Stimulated activated CD8-positive, alpha-beta memory T cell treated with anti-CD3 and anti-CD28 coated beads, Interleukin-4, amount 100 ng/mL, for 24 hours (primary cell): Measurements from ENCODE around the gene RUNX3.
"Not testable (repeated sequence)": the region's sequence is repeated elsewhere in the genome, so short reads cannot be mapped to it uniquely, and the experiment has no call there.

Experiments
- DNase-seq: peaks from one replicate; pipeline ENCODE4 v3.0.0-alpha.2; 2020; ENCODE audit warnings: low read depth

The RUNX3 gene

DNA sequence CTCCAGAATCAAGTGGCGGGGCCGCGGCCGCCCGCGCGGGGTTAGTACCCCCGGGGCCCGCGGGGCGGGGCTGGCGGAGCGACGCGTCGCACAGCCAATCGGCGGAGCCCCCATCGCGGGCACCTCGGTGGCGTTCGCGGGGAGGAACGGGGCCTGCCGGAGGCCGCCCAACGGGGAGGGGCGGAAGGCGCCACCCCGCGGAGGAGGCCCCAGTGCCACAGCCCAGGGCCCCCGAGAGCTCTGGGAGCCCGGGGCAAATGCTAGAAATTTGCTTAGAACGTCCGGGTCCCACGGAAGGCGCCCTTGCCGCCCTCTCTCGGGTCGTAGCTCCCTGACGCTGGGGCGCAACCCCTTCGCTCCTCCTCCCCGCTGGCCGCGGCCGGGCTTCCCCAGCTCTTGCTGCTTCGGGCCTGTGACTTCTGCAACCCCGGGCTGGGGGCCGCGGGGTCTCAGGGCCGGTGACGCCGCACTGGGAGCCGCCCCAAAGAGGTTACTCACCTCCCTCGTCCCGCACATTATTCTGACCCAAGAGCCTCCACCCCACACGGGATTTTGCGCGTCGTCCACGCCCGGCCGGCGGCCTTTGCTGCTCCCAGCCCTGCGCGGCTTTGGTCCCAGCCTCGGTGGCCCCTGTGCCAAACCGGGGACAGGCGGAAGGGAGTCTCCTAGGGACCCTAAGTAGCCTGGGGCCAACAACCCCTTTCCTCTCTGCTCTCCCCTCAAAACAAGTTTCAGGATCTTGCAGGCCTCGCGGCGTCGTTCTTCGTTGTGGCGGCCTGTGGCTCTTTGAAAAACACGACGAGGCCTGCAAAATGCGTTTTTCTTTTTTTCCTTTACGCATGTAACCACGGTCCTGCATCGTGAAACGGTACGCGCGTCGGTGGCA, at the start of gene RUNX3:
Gene RUNX3, minus strand, starts transcription at position 17 of the 886 bp plus-strand sequence. CDS start 408 bp downstream, outside the sequence.
- peak; percentile 87 for DNase-seq

GRCh38 chr1:24979232-24979631, 49.2 kb upstream of the RUNX3 start:
- DNase-seq: not testable (repeated sequence)

GRCh38 chr1:24978383-24979032, 48.4 kb upstream of the RUNX3 start:
- DNase-seq: no peak

DNA sequence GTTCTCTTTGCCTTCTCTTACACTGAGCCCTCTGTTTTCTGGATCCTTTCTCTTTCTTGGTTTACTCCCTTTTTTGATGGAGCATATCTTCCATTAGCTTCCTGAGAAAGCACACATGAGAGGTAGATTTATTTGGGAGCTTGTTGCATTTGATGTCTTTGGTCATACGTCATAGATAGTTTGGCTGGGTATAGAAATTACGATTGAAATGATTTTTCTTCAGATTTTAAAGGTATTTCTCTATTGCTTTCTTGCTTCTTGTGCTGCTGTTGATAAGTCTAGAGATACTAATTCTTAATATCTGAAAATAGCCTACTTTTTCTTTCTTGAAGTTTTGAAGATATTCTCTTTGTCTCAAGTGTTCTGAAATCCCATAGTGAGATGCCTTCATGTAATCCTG, 45.3 kb upstream of the RUNX3 start:
- no peak for DNase-seq

DNA sequence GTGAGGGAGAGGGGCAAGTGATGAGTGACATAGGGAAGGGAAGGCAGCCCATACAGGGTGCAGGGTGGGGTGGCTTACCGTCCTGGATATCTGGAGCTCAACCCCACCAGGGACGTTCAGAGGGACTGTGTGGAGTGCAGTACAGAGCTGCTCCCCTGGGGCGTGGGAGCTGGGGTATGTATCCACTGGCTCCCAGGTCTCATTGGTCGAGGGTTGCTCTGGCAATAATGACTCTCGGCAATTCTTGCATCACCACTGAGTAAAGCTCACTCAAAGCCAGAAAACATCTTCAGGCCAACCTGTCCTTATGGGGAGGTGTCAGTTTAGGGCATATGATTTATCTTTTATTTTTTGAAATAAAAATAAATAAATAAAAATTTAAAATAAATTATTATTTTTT, 43.2 kb upstream of the RUNX3 start:
- no peak for DNase-seq

DNA sequence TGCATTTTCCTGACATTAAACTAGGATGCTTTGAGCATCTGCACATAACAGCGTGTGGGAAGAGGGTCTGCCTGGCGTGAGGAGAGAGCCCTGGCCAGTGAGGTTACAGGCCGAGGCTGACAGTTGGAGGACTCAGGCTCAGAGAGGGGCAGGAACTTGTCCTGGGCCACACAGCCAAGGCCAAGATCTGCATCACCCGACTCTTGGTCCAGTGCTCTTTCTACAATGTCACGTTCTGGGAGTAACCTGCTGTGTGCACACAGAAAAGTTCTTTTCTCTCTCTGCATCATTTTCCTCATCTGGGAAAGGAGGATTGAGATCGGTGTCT, 42.8 kb upstream of the RUNX3 start:
- DNase-seq: no peak

DNA sequence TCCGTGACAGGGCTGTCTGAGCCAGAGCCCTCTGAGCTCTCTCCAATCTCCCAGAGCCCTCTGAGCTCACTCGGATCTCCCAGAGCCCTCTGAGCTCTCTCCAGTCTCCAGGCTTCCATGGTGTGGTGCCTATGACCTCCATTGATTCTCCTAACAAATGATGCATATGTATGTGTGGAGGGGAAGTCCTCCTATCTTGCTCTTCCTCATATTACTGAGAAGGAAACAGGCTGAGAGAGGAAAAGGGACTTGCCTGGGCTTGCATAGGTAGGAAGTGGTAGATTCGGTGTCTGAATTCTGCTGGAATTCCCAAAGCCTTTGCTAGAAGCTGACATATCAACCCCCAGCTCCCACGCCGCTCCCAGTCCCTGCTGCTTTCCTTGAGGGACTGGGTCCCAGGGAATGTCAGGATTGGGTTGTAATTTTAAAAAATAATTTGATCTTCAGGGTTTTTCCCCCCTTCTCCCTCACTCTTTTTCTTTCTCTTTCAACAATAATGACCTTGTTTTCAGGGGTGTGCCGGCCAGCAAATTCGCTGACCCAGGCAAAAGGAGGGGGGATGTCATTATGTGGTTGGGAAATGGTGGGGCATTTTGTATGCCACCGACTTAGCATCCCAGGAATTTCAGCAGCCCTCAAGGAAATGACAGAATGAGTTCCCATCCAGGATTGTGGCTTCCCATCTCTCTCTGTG, 42.3 kb upstream of the RUNX3 start:
- no peak for DNase-seq

- DNase-seq: no peak
Observed at GRCh38 chr1:24970926-24971875, 41.1 kb upstream of the RUNX3 start.

GRCh38 chr1:24970399-24970753, 40.3 kb upstream of the RUNX3 start:
- DNase-seq: no peak

- no peak for DNase-seq
Observed at GRCh38 chr1:24969596-24970398, 39.7 kb upstream of the RUNX3 start.

DNA sequence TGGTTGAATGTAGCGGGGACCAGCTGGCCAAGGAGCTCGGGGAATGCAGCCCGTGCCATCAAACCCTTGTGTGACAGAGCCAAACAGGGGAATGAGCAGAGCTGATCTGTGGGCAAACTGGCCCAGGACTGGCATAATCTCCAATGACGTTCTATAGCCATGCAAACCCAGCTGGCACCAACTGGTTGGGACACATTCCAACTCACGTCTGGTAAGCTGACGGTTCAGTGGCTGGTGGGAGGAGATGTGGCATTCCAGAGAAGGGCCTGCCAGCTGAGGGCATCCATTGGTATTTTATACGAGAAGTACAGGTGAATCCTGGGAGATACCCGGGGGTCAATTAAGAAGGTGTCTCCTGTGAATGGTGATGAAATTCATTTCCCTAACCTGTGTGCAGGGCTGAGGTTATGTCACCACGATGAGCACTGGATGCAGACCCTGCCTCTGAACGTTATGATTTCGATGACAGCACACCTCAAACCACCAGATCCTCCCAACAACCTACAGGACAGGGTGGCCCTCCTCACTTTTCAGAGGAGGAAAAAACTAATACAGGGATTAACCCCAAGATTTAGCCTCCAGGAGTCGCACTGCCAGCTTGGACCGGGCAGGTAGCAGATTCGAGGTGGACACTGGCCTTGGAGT, 39.0 kb upstream of the RUNX3 start:
- no peak for DNase-seq

GRCh38 chr1:24967962-24968361, 37.9 kb upstream of the RUNX3 start:
- no peak for DNase-seq

GRCh38 chr1:24967555-24967954, 37.5 kb upstream of the RUNX3 start:
- no peak for DNase-seq

DNA sequence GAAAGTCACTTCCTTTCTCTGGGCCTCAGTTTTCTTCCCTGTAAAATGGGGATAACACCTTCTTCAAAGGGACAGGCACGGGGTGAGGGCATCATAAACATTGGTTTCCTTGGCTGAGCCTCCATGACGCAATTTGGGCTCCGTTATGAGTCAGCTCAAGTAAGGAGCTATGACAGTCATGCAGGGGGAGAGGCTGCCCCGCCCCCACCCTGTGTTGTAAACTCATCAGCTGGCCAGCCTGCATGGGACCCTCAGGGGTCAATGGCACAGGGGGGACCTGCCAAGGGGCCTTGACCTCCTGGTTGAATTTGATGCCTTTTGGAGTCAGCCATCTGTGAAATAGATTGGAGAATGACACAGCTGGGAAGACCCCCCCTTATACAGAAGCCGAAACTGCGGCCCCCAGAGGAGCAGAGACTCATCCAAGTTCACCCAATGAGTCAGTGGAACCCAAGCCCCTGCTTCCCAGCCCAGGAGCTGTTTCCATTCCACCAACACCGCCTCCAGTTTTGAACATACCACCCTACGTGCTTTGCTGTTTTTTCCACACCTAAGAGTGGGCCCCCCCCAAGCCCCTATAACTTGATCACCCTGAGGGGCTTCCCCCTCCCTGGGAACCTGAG, 36.8 kb upstream of the RUNX3 start:
- DNase-seq: peak; percentile 65

DNA sequence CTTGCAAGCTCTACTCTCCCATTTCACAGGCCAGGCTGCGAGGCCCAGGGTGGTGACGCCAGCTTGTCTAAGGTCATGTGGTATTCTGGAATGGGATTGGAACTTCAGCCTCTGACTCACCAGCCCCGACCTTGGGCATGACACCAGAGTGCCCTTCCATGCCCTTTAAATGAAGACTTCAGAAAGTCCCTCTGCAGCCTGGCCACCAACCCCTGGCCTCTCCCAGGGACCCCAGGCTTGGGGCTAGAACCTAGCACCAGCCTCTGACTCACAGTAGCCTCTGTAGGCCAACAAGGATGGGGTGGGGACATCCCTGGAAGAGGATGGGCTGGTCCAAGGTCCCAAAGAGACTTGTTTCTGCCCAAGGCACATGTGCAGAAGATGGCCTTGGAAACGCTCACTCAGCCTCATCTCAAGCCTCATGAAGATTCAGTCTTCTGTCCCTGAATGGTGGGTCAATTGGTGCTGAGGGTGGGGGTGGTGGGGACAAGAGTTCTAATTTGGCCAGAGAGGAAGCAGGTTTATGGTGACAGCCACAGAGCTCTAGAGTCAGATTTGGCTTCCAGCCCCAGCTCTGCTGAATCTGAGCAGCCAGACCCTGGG, 36.1 kb upstream of the RUNX3 start:
- DNase-seq: no peak

DNA sequence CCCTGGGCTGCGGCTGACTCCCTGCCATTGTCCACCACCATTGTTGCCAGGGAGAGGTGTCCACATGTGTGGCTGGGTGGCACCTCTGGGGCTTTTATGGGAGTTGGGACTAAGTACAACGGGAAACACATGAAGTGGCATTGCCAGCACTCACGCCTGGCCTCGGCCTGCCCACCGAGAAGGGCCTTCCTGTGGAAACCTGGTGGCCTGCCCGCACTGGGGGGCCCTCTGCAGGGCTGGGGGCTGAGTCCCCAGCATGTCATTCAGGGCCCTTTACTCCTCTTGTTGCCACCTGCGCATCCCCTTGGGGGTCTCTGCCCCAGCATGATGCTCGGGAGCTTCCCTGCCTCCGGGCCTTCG, 35.5 kb upstream of the RUNX3 start:
- DNase-seq: no peak

DNA sequence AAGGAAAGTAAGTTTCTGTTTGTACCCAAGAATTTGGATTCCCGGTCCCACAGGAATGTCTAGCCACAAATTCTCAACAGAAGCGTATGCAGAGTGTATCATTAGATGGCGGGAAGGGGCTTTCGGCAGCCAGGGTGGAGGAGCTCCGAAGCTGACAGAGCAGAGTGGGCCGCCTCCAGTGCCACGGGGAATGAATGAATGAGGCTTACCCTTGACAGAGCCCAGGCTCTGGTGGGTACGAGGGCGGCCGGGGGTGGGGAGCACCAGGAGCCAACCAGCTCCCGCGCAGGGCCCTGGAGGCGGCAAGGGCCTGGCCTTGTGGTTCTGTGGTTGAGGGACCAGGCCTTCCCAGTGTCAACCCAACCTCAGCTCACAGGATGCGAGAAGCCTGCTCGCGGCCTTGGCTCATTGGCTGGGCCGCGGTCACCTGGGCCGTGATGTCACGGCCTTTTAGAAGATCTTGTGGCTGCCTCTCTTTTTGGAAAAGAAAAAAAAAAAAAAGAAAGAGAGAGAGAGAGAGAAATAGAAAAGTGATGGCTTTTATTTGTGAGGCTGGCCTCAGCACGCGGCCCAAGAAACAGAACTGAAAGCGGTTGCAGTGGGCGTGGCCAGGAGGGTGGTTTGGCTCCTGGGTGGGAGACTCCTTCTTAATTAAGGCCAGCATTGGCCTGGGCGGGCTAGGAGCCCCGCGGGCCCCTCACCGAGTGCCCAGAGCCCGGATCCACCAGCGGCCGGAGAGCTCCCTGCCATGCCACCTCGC, 34.9 kb upstream of the RUNX3 start:
- DNase-seq: peak; percentile 91

- DNase-seq: no peak
Observed at GRCh38 chr1:24963943-24964693, 34.0 kb upstream of the RUNX3 start.
